Retinal pigment epithelial cell (primary cell): ENCODE measurements around the gene GKN2.
A peak's percentile ranks its signal among the peaks of the same experiment; 100 is the strongest.
"Not testable (repeated sequence)": the region's sequence is repeated elsewhere in the genome, so short reads cannot be mapped to it uniquely, and the experiment has no call there.

ENCODE experiments used
- DNase-seq: peaks from one replicate; pipeline ENCODE4 v3.0.0-alpha.2; 2010; ENCODE audit warnings: low read depth
- H3K4me3 ChIP-seq: 2 replicates; pipeline ENCODE4 v1.5.1; 2011; ENCODE audit warnings: mild to moderate bottlenecking, low read length, control low read depth, moderate library complexity
- CTCF ChIP-seq: conservative IDR thresholded peaks from 2 replicates; pipeline ENCODE4 v1.5.1; 2011; ENCODE audit warnings: low read depth, low read length, control low read depth, inconsistent platforms

Gene GKN2

DNA sequence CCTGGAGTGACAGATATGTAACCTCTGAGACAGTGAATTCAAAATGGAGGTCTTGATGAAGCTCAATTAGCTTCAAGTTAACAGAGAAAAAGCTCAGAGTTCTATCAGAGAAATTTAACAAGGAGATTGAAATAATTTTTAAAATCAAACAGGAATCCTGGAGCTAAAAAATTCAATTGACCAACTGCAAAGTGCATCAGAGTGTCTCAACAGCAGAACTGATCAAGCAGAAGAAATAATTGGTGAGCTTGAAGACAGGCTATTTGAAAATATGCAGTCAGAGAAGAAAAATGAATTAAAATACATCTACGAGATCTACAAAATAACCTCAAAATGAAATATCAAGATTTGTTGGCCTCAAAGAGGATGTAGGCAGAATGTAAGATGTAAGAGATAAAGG is 51.1 kb downstream of the GKN2 start:
- TF ChIP-seq CTCF, result no peak
- DNase-seq, result no peak
- H3K4me3 ChIP-seq, result no peak overlapping the region

DNA sequence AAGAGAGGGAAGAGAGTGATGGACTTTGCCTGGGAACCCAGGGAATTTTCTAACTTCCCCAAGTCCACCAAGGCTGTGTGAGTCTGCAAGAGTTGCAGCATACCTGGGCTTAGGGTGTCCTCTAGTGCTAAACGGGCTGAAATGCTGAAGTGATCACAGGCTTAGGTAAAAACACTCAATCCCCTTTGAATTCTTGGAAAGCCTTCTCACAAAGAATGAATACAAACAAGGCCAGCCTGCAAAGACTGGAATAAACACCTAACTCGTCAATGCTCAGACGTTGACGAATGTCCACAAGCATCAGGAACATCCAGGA is 51.5 kb downstream of the GKN2 start:
- H3K4me3 ChIP-seq, result no peak overlapping the region
- peak; percentile 4 for TF ChIP-seq CTCF
- DNase-seq, result no peak

DNA sequence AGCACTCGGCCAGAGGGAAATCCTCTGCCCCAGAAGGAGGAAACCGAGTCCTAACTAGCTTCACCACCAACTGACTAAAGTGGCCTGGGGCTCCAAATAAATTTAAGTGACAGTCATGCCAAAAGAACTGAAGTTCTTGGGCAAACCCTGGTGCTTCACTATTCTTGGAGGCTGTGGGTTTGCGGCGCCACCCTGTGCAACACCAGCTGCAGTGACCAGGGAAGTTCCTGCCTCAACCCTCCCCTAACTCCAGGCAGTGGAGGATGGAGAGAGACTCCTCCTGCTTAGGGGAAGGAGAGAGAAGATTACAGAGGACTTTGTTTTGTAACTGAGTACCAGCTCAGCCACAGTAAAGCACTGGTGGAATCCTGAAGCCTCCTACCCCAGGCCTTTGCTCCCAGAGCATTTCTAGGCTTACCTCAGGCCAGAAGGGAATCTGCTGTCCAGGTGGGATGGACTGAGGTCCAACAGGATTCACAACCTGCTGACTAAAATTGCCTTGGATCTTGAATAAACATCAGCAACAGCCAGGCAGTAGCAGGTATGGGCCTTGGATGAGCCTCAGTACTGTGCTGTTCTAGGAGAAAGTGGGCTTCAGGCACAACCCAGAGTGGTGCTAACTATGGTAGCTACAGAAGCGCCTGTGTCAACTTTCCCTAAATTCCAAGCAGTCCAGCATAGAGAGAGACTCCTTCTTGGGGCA is 52.0 kb downstream of the GKN2 start:
- DNase-seq, result no peak
- no peak for TF ChIP-seq CTCF

GRCh38 chr2:68895981-68896380 is 56.7 kb downstream of the GKN2 start:
- H3K4me3 ChIP-seq, DNase-seq: not testable (repeated sequence)

More for the DNA sequence above, 52.0 kb downstream of the GKN2 start:
- no peak overlapping the region for H3K4me3 ChIP-seq
